Stimulated activated CD8-positive, alpha-beta memory T cell treated with anti-CD3 and anti-CD28 coated beads, Interleukin-12 subunit alpha, Interleukin-12 subunit beta, amount 100 ng/mL, for 1 hour (primary cell): ENCODE results near the gene CDKL5.

Source experiments
- DNase-seq: peaks from one replicate; pipeline ENCODE4 v3.0.0-alpha.2; 2020; ENCODE audit warnings: low read depth

Gene CDKL5

GRCh38 chrX:18698737-18699650 lies 273.6 kb downstream of the CDKL5 start:
- DNase-seq = no peak

- DNase-seq = no peak
Observed at GRCh38 chrX:18701621-18702361, 276.4 kb downstream of the CDKL5 start.

GRCh38 chrX:18702362-18703195 lies 277.2 kb downstream of the CDKL5 start:
- DNase-seq = no peak
